ENCODE measurements around the gene PPP1R12C. TPM values are rescaled to one million over a fixed set of nuclear protein-coding genes. Genes with fewer than 3 reads are reported as not detected.
A peak's percentile ranks its signal among the peaks of the same experiment; 100 is the strongest.

PPP1R12C gene
- polyA plus RNA-seq, 3 donors: 2.1 to 206 (median 2.6) TPM

DNA sequence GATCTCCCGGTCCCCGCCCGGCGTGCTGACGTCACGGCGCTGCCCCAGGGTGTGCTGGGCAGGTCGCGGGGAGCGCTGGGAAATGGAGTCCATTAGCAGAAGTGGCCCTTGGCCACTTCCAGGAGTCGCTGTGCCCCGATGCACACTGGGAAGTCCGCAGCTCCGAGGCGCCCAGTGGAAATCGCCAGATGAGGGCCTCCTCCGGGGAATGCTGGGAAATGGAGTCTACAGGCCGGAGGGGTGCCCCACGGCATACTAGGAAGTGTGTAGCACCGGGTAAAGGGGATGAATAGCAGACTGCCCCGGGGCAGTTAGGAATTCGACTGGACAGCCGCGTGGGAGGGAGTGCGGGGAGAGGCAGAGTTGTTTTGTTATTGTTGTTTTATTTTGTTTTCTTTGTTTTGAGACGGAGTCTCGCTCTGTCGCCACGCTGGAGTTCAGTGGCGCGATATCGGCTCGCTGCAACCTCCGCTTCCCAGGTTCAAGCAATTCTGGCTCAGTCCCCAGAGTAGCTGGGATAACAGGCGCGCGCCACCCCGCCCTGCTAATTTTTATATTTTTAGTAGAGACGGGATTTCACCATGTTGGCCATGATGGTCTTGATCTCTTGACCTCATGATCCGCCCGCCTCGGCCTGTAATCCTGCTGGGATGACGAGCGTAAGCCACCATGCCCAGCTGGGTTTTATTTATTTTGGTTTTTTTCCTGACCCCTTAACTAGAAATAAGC is 390 bp upstream of the PPP1R12C start:
- intact Hi-C loops (cut with micrococcal nuclease): loop anchor here in 1 of 2 donors (10.0 kb wide), 1 partner anchor 137 kb away; the partner anchor contains the start of gene PPP6R1
- Histone ChIP-seq H2AFZ (ENCODE audit: insufficient read depth, low read depth, low read length, poor library complexity, severe bottlenecking) (peak overlapping the region; percentile 84), H3K36me3 (replicated peaks in 1 of 2; ENCODE audit: control insufficient read depth in 1 of 2, insufficient read depth in 2 of 2, low read length in 2 of 2) (peaks cover 9% of the 10 kb centered on the region in 2 donors), H3K9ac (ENCODE audit: insufficient read depth, low read length, poor library complexity, severe bottlenecking) (peak overlapping the region; percentile 65), H3K4me1 (ENCODE audit: control insufficient read depth in 1 of 2, insufficient read depth in 2 of 2, low read length in 2 of 2) (peaks cover 25 to 52% of the 10 kb centered on the region in 2 donors), H3K4me3 (replicated peaks in 1 of 3; ENCODE audit: low read depth in 2 of 3, low read length in 3 of 3) (peak overlapping the region; percentile 56 to 94 (median 75)), H3K9me3 (replicated peaks in 1 of 2; ENCODE audit: control insufficient read depth in 1 of 2, insufficient read depth in 1 of 2, low read length in 2 of 2) (no peaks in the 10 kb centered on the region), H4K20me1 (ENCODE audit: insufficient read depth, low read length) (peaks cover 43% of the 10 kb centered on the region), H3K27me3 (ENCODE audit: control insufficient read depth in 2 of 2, insufficient read depth in 2 of 2, low read length in 2 of 2) (peaks cover 0 to 3% of the 10 kb centered on the region in 2 donors), H3K79me2 (ENCODE audit: insufficient read depth, low read length) (peaks cover 42% of the 10 kb centered on the region), H3K4me2 (replicated peaks; ENCODE audit: extremely low read depth, low read length, poor library complexity, severe bottlenecking) (peak overlapping the region; percentile 88), H3K27ac (ENCODE audit: low read depth in 1 of 2, low read length in 2 of 2) (peak overlapping the region; percentile 29 to 70)
- H3K27me3 Mint-ChIP-seq (ENCODE audit: low read depth in 3 of 3): peaks cover 6 to 19% (median 14%) of the 10 kb centered on the region in 3 donors
- H3K4me3 Mint-ChIP-seq: peak overlapping the region; percentile 89 to 94
- peak; percentile 97 to 98 (median 97) for DNase-seq
- TF ChIP-seq, protein P1, sequence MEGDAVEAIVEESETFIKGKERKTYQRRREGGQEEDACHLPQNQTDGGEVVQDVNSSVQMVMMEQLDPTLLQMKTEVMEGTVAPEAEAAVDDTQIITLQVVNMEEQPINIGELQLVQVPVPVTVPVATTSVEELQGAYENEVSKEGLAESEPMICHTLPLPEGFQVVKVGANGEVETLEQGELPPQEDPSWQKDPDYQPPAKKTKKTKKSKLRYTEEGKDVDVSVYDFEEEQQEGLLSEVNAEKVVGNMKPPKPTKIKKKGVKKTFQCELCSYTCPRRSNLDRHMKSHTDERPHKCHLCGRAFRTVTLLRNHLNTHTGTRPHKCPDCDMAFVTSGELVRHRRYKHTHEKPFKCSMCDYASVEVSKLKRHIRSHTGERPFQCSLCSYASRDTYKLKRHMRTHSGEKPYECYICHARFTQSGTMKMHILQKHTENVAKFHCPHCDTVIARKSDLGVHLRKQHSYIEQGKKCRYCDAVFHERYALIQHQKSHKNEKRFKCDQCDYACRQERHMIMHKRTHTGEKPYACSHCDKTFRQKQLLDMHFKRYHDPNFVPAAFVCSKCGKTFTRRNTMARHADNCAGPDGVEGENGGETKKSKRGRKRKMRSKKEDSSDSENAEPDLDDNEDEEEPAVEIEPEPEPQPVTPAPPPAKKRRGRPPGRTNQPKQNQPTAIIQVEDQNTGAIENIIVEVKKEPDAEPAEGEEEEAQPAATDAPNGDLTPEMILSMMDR (IDR thresholded peaks at IDR 0.05): no peak
- H3K27ac Mint-ChIP-seq: peak overlapping the region; percentile 82 to 93 (median 85)
- H3K36me3 Mint-ChIP-seq: peaks cover 1 to 16% of the 10 kb centered on the region in 2 donors
- H3K4me1 Mint-ChIP-seq: peaks cover 45% of the 10 kb centered on the region
- no peaks in the 10 kb centered on the region for H3K9me3 Mint-ChIP-seq
- WGBS (ENCODE audit: insufficient coverage): under 1% methylated on average over 39 of the region's 44 CpGs

DNA sequence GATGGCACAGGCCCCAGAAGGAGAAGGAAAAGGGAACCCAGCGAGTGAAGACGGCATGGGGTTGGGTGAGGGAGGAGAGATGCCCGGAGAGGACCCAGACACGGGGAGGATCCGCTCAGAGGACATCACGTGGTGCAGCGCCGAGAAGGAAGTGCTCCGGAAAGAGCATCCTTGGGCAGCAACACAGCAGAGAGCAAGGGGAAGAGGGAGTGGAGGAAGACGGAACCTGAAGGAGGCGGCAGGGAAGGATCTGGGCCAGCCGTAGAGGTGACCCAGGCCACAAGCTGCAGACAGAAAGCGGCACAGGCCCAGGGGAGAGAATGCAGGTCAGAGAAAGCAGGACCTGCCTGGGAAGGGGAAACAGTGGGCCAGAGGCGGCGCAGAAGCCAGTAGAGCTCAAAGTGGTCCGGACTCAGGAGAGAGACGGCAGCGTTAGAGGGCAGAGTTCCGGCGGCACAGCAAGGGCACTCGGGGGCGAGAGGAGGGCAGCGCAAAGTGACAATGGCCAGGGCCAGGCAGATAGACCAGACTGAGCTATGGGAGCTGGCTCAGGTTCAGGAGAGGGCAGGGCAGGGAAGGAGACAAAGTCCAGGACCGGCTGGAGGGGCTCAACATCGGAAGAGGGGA is 1.1 kb downstream of the PPP1R12C start:
- peaks cover 25 to 43% of the 10 kb centered on the region in 2 donors for H3K4me1 ChIP-seq (ENCODE audit: control insufficient read depth in 1 of 2, insufficient read depth in 2 of 2, low read length in 2 of 2)
- DNase-seq: peak; percentile 78 to 86 (median 78)
- H2AFZ ChIP-seq (ENCODE audit: insufficient read depth, low read depth, low read length, poor library complexity, severe bottlenecking): peak overlapping the region; percentile 31

More for the DNA sequence above, 1.1 kb downstream of the PPP1R12C start:
- WGBS (ENCODE audit: insufficient coverage): 0% methylated on average over 25 of the region's 25 CpGs
- H3K4me3 ChIP-seq (replicated peaks in 1 of 3; ENCODE audit: low read depth in 2 of 3, low read length in 3 of 3): peak overlapping the region; percentile 81 to 94 (median 90)
- peaks cover 57% of the 10 kb centered on the region for H3K79me2 ChIP-seq (ENCODE audit: insufficient read depth, low read length)
- peaks cover 43% of the 10 kb centered on the region for H3K4me1 Mint-ChIP-seq
- peaks cover 57% of the 10 kb centered on the region for H4K20me1 ChIP-seq (ENCODE audit: insufficient read depth, low read length)
- H3K27me3 ChIP-seq (ENCODE audit: control insufficient read depth in 2 of 2, insufficient read depth in 2 of 2, low read length in 2 of 2): peaks cover 0 to 3% of the 10 kb centered on the region in 2 donors
- intact Hi-C loops (cut with micrococcal nuclease): loop anchor here in 1 of 2 donors (10.0 kb wide), 1 partner anchor 138 kb away; the partner anchor contains the start of gene PPP6R1
- peaks cover 3 to 12% (median 11%) of the 10 kb centered on the region in 3 donors for H3K27me3 Mint-ChIP-seq (ENCODE audit: low read depth in 3 of 3)
- no peaks in the 10 kb centered on the region for H3K9me3 ChIP-seq (replicated peaks in 1 of 2; ENCODE audit: control insufficient read depth in 1 of 2, insufficient read depth in 1 of 2, low read length in 2 of 2)
- H3K9ac ChIP-seq (ENCODE audit: insufficient read depth, low read length, poor library complexity, severe bottlenecking): peak overlapping the region; percentile 74
- H3K4me2 ChIP-seq (replicated peaks; ENCODE audit: extremely low read depth, low read length, poor library complexity, severe bottlenecking): peak overlapping the region; percentile 98
- TF ChIP-seq, protein P1 (IDR thresholded peaks at IDR 0.05): no peak
- no peaks in the 10 kb centered on the region for H3K9me3 Mint-ChIP-seq
- peak overlapping the region; percentile 97 to 99 (median 97) for H3K27ac Mint-ChIP-seq
- H3K4me3 Mint-ChIP-seq: peak overlapping the region; percentile 95 to 100
- H3K27ac ChIP-seq (ENCODE audit: low read depth in 1 of 2, low read length in 2 of 2): peak overlapping the region; percentile 80 to 84
- H3K36me3 Mint-ChIP-seq: peaks cover 4 to 30% of the 10 kb centered on the region in 2 donors
- H3K36me3 ChIP-seq (replicated peaks in 1 of 2; ENCODE audit: control insufficient read depth in 1 of 2, insufficient read depth in 2 of 2, low read length in 2 of 2): peaks cover 18 to 21% of the 10 kb centered on the region in 2 donors
